Stimulated activated CD8-positive, alpha-beta memory T cell treated with anti-CD3 and anti-CD28 coated beads, Interleukin-7, amount 100 ng/mL, for 1 hour (primary cell): Measurements from ENCODE around the gene NDUFS6.
"Not testable (repeated sequence)": the region's sequence is repeated elsewhere in the genome, so short reads cannot be mapped to it uniquely, and the experiment has no call there.

Experiments
- DNase-seq, 2 donors: peaks; one replicate each; pipeline ENCODE4 v3.0.0-alpha.2; 2020; ENCODE audit warnings: low read depth in 2 of 2

Gene NDUFS6

GRCh38 chr5:1832511-1833250, 31.5 kb downstream of the NDUFS6 start:
- no peak for DNase-seq

GRCh38 chr5:1833264-1834021, 32.2 kb downstream of the NDUFS6 start:
- no peak for DNase-seq

- DNase-seq = no peak
Measured at GRCh38 chr5:1834022-1834551, 32.9 kb downstream of the NDUFS6 start.

DNA sequence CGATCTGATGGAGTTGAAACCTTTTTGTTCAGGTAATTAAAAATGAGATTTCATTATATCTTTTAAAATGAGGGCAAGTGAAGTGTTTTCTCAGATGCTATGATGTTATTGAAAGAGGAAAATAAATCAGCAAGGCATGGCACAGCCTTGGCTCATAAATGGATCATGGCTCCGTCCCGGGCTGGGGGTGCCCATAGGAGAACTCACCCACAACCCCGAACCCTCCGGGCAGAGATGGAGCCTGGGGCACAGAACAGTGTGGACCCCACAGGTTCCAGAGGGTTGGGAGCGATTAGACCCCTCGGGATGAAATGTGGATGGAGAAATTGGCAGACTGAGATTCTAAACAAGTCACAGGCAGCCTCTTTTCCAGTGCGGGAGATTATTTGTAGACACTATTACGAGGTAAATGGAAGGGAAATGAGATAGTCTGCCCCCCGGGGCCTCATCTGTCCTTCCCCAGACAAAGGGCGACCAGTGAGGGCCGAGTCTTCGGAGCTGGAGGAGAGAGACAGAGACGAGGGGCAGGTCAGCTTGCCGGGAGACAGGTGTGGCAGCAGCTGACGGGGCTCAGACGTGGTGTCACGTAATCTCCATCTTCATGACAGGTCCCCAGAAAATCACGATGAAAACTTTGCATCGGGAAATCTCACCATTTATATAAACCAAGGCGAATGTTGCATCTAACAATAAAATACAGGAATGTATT, 33.7 kb downstream of the NDUFS6 start:
- no peak for DNase-seq

DNA sequence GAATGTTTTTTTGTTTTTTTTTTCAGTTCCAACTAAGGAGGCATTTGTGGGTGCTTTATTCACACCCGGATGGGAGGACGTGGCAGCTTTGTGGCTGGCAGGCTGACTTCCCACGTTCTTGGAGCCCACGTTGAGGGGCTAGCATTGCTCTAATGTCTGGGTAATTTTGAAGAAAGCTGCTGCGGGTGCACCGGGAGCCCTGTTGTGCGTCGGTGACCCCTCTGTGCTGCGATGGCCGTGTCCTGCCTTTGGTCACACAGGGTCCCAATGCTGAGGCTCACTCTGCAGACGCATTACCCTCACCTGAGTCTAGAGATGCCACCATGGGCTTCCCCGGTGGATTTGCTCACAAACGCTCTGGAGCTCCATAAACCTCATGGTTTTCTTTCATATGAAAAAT, 34.2 kb downstream of the NDUFS6 start:
- DNase-seq = no peak

DNA sequence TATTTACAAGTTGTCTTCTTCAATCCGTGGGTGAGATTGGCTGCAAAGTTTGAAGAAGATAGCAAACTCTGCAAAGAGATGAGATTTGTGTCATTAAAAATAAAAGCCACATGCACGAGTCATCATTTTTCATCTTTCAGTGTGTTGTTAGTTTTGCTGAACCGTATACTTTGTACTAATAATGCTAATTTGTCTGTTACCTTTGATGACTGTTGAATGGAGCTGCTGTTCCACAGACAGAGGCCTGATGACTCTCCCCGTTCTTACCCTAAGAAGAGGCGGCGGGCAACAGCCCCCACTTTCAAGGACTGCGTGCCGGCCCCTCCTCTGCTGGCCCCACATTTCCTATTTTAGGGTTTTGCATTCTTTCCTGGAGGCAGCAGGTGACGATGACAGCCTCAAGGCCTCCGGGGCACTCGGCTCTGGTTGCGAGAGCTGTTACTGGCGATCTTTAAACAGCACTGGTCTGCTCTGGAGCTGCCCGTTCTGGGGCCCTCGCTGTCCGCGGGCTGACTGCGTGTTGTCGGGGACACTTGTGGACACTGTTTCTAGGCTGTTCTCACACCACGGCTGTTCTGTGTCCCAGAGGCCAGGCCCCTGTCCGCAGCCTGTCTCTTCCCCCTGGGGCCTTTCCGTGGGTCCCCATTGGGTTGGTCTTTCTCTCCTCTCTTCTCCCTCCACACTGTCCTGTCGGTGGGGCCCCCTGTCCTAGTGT, 35.1 kb downstream of the NDUFS6 start:
- DNase-seq = no peak

GRCh38 chr5:1836891-1837880, 36.0 kb downstream of the NDUFS6 start:
- no peak for DNase-seq

DNA sequence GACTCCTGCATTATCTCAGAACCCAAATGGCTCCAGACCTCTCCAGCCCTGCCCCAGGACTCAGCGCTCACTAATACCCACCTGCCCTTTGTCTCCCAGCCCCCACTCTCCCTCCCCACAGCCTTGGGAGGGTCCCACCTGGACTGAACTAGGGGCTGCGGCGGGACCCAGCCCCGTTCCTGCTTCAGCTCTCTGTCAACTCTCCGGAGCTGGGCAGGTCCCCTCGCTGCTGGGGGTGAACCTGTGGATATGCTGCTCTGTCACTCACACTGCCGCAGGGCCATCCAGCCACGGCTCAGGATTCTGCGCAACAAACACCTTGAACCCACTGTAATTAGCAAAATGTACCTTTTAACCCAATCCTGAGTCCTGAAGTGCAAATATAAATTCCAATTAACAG, 36.8 kb downstream of the NDUFS6 start:
- no peak for DNase-seq

DNA sequence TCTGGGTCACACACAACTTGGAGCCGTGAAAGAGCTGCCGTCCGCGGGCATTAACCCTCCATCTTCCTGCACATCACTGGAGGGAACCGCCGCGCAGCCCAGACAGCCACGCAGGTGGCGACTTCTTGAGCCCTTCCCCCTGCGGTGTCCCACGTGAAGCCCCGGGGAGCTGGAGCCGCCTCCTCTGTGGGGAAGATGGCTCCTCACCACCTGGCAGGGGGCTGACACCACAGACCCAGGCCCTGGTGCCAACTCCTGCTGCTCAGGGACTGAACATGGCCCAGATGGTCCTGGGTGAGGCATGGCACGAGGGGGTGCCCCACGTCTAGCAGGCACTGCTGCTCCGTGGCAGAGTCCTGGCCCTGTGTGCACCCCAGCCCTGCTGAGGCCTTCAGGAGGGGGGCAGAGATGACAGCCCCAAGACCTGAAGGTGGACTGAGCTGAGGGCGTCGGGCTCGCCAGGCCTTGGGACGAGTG, 38.9 kb downstream of the NDUFS6 start:
- DNase-seq = no peak

- no peak for DNase-seq
Measured at GRCh38 chr5:1840741-1841521, 39.7 kb downstream of the NDUFS6 start.

DNA sequence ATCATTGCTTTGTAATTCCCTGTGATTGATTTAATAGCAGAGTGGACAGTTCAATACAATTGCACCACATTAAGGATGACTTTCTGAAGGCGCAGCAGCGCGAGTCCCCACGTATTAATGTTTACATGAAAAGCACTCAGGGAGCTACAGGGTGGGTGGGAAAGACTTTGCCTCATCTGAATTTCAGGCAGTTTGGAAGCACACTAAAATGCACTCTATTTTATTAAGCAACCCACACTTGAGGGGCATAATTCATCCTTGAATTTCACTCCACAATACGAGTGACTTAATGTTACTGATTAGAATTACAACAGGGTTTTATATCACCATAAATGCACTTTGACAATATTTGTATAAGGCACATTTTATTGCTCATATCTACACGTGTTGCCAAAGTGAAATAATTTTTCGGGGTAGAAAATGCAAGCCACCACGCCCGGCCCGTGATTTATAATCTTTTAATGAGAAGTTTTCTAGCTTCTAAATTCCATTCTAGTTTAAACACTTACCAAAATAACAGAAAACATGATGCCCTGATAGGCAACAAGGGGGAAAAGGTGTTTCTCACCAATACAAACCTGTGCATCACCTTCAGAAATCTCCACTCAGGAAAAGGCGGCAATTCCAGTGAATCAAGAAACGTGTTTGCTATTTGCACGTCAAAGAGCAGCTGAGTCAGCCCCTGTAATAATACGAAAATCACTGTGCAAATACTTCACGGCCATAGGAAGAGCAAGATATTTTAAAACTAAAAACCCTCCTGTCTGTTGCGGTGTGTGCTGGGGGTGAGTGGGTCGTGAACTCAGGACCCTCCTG, 41.0 kb downstream of the NDUFS6 start:
- no peak for DNase-seq

GRCh38 chr5:1843761-1844160, 42.6 kb downstream of the NDUFS6 start:
- DNase-seq = not testable (repeated sequence)

GRCh38 chr5:1844708-1845436, 43.7 kb downstream of the NDUFS6 start:
- no peak for DNase-seq

GRCh38 chr5:1845696-1846095, 44.5 kb downstream of the NDUFS6 start:
- DNase-seq = no peak

DNA sequence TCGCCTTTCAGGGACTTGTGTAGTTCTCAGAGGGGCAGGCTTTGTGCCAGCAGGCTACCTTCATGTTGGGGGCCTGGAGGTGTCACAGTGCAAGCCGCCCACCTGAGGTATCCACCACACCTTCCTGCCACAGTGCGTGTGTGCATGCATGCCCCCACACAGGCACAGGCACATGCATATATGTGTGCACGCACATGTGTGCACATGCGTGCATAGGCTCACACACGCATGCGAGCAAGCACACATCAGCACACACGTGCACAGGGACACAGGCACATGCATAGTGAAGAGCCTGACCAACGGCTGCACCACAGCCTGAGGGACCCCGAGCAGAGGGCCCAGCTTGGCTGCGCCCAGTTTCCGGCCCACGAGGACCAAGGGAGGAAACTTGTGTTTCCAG, 45.4 kb downstream of the NDUFS6 start:
- no peak for DNase-seq

- DNase-seq = no peak
Measured at GRCh38 chr5:1847056-1847455, 45.8 kb downstream of the NDUFS6 start.

DNA sequence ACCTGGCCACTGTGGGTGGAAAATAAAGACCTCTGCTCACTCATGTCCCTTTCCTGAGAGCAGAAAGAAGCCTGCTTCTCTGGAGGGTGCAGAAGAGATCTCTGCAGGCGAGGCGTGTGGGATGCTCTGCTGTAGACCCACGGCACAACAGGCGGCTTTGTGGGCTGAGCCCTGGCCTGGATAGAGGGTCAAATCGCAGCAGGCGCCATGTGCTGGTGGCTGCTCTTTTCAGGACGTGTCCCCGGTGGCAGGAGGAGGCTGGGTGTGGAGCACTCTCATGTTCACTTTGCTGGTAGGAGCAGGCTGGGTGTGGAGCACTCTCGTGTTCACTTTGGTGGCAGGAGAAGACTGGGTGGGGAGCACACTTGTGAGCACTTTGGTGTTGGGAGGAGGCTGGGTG, 46.4 kb downstream of the NDUFS6 start:
- DNase-seq = no peak
